ENCODE data around the gene KCNK10. TPM values are rescaled to one million over a fixed set of nuclear protein-coding genes. Genes with fewer than 3 reads are reported as not detected.

The KCNK10 gene
- total RNA-seq, 2 experiments from 2014 or later, result not detected

DNA sequence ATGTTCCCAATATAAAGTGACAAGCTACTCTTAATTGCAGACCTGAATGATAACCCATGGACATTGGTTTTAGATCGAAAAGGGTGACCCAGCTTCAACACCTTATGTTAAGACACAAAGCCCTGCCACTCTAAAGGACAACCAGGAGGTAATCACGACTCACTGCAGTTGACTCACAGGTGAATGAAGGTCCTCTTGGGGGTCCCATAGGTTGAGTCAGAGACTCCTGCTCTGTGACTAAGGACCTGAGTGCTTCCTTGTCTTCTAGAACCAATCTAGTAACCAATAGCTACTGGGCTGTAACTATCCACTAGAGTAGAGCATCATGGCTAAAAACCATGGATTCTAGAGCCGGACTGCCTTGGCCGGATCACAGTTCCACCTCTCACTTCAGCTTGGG lies 73.8 kb downstream of the KCNK10 start:
- no peaks in the 10 kb centered on the region for H3K4me1 ChIP-seq (ENCODE audit: insufficient read depth, low read length)
- no peak overlapping the region for H3K4me3 ChIP-seq (ENCODE audit: low read length)
- H3K27me3 ChIP-seq (ENCODE audit: control insufficient read depth in 1 of 2, insufficient read depth in 2 of 2, low read length in 2 of 2), result peaks cover 4 to 15% of the 10 kb centered on the region in 2 experiments
- TF ChIP-seq, protein P1, sequence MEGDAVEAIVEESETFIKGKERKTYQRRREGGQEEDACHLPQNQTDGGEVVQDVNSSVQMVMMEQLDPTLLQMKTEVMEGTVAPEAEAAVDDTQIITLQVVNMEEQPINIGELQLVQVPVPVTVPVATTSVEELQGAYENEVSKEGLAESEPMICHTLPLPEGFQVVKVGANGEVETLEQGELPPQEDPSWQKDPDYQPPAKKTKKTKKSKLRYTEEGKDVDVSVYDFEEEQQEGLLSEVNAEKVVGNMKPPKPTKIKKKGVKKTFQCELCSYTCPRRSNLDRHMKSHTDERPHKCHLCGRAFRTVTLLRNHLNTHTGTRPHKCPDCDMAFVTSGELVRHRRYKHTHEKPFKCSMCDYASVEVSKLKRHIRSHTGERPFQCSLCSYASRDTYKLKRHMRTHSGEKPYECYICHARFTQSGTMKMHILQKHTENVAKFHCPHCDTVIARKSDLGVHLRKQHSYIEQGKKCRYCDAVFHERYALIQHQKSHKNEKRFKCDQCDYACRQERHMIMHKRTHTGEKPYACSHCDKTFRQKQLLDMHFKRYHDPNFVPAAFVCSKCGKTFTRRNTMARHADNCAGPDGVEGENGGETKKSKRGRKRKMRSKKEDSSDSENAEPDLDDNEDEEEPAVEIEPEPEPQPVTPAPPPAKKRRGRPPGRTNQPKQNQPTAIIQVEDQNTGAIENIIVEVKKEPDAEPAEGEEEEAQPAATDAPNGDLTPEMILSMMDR (IDR thresholded peaks at IDR 0.05), result no peak
- no peak overlapping the region for H3K27ac ChIP-seq (ENCODE audit: low read depth in 1 of 2, low read length in 2 of 2)
- peaks cover 63% of the 10 kb centered on the region for H3K27me3 Mint-ChIP-seq
- no peaks in the 10 kb centered on the region for H3K9me3 Mint-ChIP-seq
- intact Hi-C loops (cut with DNase I, micrococcal nuclease), result no loop called here
- DNase-seq (no peak), ATAC-seq (ENCODE audit: poor library complexity) (no peak)
- ChIA-PET CTCF (no interaction called here), POLR2A (no interaction called here)
- no peaks in the 10 kb centered on the region for H3K36me3 Mint-ChIP-seq (ENCODE audit: low read depth)
- no peak overlapping the region for H3K4me3 Mint-ChIP-seq
- no peaks in the 10 kb centered on the region for H3K4me1 Mint-ChIP-seq (ENCODE audit: low read depth)
- no peaks in the 10 kb centered on the region for H3K9me3 ChIP-seq (ENCODE audit: control insufficient read depth in 1 of 2, insufficient read depth in 1 of 2, low read length in 2 of 2)
- H3K36me3 ChIP-seq (ENCODE audit: insufficient read depth, low read length), result no peaks in the 10 kb centered on the region
- no peak overlapping the region for H3K27ac Mint-ChIP-seq

DNA sequence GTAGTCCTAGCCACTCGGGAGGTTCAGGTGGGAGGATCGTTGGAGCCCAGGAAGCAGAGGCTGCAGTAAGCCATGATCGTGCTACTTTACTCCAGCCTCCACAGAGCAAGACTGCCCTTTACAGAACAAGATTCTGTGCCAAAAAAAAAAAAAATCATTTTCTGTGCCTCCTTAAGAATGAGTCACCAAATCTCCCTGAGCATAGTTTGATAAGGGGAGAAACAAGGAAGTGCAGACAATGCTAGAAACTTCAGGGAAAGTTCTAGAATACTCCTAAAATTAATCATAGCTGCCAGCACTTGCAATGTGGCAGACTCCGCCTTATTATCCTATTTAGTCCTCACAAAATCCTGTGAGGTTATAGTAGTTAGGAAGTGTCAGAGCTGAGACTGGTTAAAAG lies 74.5 kb downstream of the KCNK10 start:
- no peak for DNase-seq
- Mint-ChIP-seq H3K9me3 (no peaks in the 10 kb centered on the region), H3K36me3 (ENCODE audit: low read depth) (no peaks in the 10 kb centered on the region), H3K27ac (no peak overlapping the region), H3K27me3 (peaks cover 61% of the 10 kb centered on the region), H3K4me3 (no peak overlapping the region), H3K4me1 (ENCODE audit: low read depth) (no peaks in the 10 kb centered on the region)
- Histone ChIP-seq H3K36me3 (ENCODE audit: insufficient read depth, low read length) (no peaks in the 10 kb centered on the region), H3K27ac (ENCODE audit: low read depth in 1 of 2, low read length in 2 of 2) (no peak overlapping the region), H3K4me1 (ENCODE audit: insufficient read depth, low read length) (no peaks in the 10 kb centered on the region), H3K9me3 (ENCODE audit: control insufficient read depth in 1 of 2, insufficient read depth in 1 of 2, low read length in 2 of 2) (no peaks in the 10 kb centered on the region), H3K4me3 (ENCODE audit: low read length) (no peak overlapping the region), H3K27me3 (ENCODE audit: control insufficient read depth in 1 of 2, insufficient read depth in 2 of 2, low read length in 2 of 2) (peaks cover 4 to 15% of the 10 kb centered on the region in 2 experiments)
- ChIA-PET CTCF (no interaction called here), POLR2A (no interaction called here)
- intact Hi-C loops (cut with DNase I, micrococcal nuclease), result no loop called here
- TF ChIP-seq, protein P1 (IDR thresholded peaks at IDR 0.05), result no peak
- no peak for ATAC-seq (ENCODE audit: poor library complexity)

DNA sequence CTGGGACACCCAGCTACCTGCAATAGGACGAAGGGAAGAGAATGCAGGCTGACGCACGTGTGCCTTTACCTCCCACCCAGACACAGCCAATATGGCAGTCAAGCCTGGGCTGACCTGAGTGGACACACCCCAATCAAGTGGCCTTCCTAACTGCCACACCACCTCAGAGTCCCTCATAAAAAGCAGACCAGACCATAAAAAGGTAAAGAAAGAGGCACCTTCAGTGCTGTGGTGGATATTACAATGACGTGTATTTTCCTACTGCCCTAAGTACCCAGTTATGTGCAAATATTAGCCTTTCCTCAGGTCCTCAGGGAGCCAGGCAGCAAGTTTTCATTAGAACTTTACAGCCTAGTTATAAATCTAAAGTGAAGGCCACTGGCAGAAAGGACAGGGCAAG lies 75.8 kb downstream of the KCNK10 start:
- Mint-ChIP-seq H3K9me3 (no peaks in the 10 kb centered on the region), H3K27ac (no peak overlapping the region), H3K36me3 (ENCODE audit: low read depth) (no peaks in the 10 kb centered on the region), H3K4me1 (ENCODE audit: low read depth) (no peaks in the 10 kb centered on the region), H3K27me3 (peaks cover 64% of the 10 kb centered on the region), H3K4me3 (no peak overlapping the region)
- no peak for ATAC-seq (ENCODE audit: poor library complexity)
- POLR2A ChIA-PET, result no interaction called here
- intact Hi-C loops (cut with DNase I, micrococcal nuclease), result no loop called here
- Histone ChIP-seq H3K27ac (ENCODE audit: low read depth in 1 of 2, low read length in 2 of 2) (no peak overlapping the region), H3K4me1 (ENCODE audit: insufficient read depth, low read length) (no peaks in the 10 kb centered on the region), H3K9me3 (ENCODE audit: control insufficient read depth in 1 of 2, insufficient read depth in 1 of 2, low read length in 2 of 2) (no peaks in the 10 kb centered on the region), H3K27me3 (ENCODE audit: control insufficient read depth in 1 of 2, insufficient read depth in 2 of 2, low read length in 2 of 2) (peaks cover 4 to 14% of the 10 kb centered on the region in 2 experiments), H3K4me3 (ENCODE audit: low read length) (no peak overlapping the region), H3K36me3 (ENCODE audit: insufficient read depth, low read length) (no peaks in the 10 kb centered on the region)
- CTCF ChIA-PET, result no interaction called here
- TF ChIP-seq, protein P1 (IDR thresholded peaks at IDR 0.05), result no peak
- DNase-seq, result no peak
